Stimulated activated CD4-positive, alpha-beta T cell treated with anti-CD3 and anti-CD28 coated beads, TNF-alpha, amount 100 ng/mL, for 4 hours (primary cell): ENCODE data around the gene SRC.

ENCODE experiments used
- DNase-seq, 3 experiments: peaks; one replicate each; pipeline ENCODE4 v3.0.0-alpha.2; 2020; ENCODE audit warnings: low read depth in 3 of 3

The SRC gene

DNA sequence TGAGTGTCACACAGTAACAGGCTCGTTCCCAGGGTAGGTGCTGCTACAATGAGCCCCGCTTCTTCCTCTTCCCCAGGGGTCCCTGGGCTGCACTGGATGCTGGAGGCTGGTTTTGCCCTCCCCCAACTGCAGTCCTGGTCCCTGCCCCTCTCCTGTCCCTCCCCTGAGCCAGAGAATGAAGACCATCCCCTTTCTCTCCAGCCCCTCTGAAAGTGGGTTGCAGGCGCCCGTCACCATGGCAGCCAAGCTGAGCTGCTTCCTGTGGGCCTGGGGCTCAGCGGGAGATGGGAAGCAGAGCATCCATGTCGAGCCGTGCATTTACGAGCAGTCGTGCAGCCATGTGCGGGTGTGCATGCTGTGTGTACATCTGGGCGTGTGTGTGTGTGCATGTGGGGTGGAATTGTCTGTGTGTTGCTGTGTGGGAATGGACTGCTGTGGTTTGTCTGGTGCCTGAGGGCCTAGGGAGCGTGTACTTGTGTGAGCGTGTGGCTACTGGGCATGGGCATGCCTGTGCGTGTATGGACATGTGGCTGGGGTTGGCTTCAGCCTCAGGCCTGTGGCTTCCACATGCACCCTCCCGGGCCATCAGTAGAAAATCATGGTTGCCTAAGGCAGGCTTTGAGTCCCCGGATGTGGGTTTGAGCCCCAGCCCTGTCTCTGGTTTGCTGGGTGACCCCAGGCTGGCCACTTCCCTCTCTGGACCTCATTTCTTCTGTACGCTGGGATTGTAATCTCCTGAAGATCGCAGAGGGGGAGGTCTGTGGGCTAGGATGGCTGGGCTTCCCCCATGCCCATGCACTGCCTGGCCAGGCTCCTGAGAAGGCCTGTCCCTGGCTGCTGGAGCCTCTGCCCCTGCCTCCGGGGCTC is 48.8 kb downstream of the SRC start:
- no peak for DNase-seq

- no peak for DNase-seq
These were observed 49.5 kb downstream of the SRC start for GRCh38 chr20:37395410-37395797.

GRCh38 chr20:37395921-37396415 is 50.0 kb downstream of the SRC start:
- DNase-seq: no peak

DNA sequence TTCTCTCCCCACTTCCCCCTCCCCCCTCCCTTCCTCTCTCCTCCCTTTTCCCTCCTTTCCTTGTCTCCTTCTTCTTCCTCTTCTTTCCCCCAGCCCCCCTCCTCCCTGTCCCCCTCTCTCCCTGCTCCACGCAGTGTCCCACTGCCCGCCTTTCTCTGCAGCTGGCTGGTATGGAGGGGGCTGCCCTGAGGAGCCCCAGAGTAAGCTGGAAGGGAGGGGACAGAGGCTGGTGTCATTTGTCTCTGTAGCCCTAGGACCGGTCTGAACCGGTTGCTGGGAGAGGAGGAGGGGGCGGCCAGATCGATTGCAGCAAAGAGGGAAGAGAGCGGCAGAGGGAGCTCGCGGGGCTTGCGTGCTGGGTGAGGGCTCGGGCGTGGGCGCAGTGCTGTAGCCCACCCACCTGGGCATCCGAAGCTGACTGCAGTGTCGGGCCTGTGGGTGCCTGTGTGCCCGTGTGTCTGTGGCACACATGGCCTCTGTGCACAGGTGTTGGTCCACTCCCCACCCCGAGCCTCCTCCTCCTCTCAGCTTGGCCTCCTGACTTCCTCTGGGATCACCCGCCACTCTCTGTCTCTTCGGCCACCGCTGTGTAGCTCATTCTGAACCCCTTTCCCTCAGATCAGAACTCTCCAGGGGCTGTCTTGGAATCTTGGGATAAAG is 50.6 kb downstream of the SRC start:
- no peak for DNase-seq

- DNase-seq: no peak
These were observed 51.4 kb downstream of the SRC start for GRCh38 chr20:37397076-37397953.

DNA sequence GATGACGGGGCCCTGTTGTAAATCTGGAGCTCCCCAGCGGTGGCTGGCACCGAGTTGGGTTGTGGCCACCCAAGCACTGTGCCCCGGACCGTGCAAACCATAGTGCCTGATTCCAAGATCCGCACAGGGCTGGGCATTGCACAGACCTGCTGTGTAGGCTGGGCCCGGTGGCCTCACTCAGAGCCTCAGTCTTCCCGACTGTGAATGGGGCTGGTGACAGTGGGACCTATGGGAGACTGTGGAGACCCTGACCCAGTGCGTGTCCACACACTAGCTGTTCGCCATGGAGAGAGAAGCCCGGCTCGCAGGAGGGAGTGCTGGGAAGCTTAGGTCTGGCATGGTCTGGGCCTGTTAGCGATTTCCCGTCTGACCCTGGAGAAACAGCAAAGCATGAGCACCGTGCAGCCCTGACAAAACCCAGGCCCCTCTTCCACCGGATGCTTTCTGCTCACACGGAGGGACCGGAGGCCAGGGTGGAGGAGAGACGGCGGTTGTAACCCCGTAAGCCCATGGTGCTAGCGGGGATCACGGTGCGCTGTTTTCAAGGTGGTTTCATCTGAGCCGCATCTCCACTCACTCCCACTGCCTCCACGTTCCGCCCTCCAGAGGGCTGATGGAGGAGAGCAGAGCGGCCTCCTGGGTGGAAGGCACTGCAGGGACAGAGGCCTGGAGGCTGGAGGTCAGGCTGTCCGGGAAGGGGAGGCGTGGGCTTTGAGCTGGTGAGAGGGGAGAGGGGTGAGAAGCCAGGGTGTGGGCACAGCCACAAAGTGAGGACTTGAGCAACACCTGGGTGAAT is 52.2 kb downstream of the SRC start:
- no peak for DNase-seq

GRCh38 chr20:37398750-37399621 is 53.0 kb downstream of the SRC start:
- no peak for DNase-seq

GRCh38 chr20:37401282-37401929 is 55.5 kb downstream of the SRC start:
- no peak for DNase-seq

DNA sequence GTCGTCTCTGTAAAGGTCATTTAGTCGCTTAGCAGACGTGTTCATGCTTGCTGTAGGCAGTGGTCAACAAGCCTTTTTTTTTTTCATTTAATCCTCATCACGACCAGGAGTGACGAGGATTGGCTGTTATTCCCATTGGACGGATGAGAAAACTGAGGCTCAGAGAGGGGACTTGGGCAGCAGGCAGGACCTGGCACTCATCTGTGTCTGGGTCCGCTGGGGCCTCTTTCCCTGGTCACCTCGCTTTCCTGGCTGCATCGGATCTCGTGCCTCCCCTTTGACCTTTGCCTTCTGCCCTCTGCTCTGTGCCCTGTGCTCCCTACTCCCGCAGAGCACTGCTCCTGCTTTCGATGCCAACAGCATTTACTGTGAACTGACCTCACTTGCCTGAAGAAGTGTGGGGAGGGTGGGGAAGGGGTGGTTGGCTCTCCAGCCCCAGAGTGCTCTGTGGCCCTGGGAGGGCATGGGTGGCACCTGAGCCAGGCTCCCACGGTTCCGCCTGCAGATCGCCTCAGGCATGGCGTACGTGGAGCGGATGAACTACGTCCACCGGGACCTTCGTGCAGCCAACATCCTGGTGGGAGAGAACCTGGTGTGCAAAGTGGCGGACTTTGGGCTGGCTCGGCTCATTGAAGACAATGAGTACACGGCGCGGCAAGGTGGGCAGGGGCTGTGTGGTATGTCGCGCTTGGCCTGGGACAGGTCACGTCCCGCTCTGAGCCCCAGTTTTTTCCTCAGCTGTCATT is 56.2 kb downstream of the SRC start:
- no peak for DNase-seq

- DNase-seq: no peak
These were observed 57.4 kb downstream of the SRC start for GRCh38 chr20:37403107-37404033.

GRCh38 chr20:37404461-37404890 is 58.5 kb downstream of the SRC start:
- DNase-seq: no peak

GRCh38 chr20:37405351-37405897 is 59.5 kb downstream of the SRC start:
- no peak for DNase-seq

- peak in 2 of 3 experiments; percentile 18 to 35 for DNase-seq
These were observed 60.4 kb downstream of the SRC start for GRCh38 chr20:37406010-37406998.

DNA sequence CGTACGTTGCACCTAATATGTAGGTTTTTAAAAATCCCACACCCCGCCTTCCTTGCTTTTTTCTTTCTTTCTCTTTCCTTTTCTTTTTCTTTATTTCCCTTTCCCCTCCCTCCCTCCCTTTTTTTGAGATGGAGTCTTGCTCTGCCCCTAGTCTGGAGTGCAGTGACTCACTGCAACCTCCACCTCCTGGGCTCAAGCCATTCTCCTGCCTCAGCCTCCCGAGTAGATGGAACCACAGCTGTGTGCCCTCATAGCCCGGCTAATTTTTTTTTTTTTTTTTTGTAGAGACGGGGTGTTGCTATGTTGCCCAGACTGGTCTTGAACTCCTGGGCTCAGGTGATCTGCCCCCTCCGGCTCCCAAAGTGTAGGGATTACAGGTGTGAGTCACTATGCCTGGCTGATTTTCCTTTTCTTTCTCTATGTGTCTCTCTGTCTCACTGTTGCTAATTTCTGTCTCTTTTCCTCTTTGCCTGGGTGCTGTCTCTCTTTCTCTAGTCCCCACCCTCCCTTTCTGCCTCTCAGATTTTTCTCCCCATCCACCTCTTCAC is 61.2 kb downstream of the SRC start:
- no peak for DNase-seq

DNA sequence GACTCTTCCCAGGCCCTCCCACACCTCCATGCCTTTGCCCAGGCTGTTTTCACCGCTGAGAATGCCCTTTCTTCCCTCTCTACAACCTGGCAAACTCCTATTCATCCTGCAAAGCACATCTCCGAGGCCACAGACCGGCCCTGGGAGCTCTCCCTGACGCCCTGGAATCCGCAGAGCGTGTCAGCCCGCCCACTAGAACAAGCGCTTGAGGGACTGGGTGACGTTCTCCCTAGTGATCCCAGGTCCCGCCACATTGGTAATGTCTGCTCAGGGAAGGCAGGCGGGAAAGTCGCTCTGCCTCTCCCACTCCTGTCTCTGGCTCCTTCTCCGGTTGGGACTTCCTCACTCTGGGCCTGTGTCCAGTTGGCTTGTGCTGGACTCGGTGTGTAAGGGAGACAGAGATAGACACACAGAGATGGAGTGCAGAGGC is 61.6 kb downstream of the SRC start:
- DNase-seq: no peak
